ENCODE results near the gene RAB40A.

RAB40A gene

DNA sequence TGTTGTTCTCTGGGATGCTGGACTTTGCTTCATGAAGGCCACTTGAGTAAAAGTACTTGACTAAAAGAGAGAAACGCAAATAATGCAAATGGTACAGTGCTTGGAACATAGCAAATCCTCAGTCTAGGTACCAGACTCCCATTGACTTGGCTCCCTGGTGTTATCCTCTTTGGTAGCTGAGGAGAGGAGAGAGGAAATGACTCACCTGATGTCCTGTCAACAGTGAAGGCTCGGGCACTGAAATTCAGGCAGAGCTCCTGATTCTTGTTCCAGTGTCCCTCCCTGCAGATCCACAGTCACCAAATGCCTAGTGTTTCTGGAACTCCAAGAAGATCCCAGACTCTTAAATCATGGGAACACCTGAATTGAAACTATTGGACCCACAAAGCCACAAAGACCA, 43.5 kb upstream of the RAB40A start:
- Histone ChIP-seq H3K27me3 (ENCODE audit: insufficient read depth, poor library complexity, severe bottlenecking) (peaks cover 7% of the 10 kb centered on the region), H3K27ac (replicated peaks) (no peak overlapping the region), H3K4me3 (replicated peaks; ENCODE audit: insufficient read depth, low read length) (no peak overlapping the region)
- no peak for DNase-seq (ENCODE audit: low read depth in 1 of 2, low spot score in 1 of 2)
- TF ChIP-seq, protein P1, sequence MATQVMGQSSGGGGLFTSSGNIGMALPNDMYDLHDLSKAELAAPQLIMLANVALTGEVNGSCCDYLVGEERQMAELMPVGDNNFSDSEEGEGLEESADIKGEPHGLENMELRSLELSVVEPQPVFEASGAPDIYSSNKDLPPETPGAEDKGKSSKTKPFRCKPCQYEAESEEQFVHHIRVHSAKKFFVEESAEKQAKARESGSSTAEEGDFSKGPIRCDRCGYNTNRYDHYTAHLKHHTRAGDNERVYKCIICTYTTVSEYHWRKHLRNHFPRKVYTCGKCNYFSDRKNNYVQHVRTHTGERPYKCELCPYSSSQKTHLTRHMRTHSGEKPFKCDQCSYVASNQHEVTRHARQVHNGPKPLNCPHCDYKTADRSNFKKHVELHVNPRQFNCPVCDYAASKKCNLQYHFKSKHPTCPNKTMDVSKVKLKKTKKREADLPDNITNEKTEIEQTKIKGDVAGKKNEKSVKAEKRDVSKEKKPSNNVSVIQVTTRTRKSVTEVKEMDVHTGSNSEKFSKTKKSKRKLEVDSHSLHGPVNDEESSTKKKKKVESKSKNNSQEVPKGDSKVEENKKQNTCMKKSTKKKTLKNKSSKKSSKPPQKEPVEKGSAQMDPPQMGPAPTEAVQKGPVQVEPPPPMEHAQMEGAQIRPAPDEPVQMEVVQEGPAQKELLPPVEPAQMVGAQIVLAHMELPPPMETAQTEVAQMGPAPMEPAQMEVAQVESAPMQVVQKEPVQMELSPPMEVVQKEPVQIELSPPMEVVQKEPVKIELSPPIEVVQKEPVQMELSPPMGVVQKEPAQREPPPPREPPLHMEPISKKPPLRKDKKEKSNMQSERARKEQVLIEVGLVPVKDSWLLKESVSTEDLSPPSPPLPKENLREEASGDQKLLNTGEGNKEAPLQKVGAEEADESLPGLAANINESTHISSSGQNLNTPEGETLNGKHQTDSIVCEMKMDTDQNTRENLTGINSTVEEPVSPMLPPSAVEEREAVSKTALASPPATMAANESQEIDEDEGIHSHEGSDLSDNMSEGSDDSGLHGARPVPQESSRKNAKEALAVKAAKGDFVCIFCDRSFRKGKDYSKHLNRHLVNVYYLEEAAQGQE (IDR thresholded peaks at IDR 0.05; ENCODE audit: insufficient replicate concordance, low read depth), result no peak
- TF ChIP-seq SPI1 (IDR thresholded peaks at IDR 0.05; ENCODE audit: borderline replicate concordance, low read depth) (no peak), GABPA (IDR thresholded peaks at IDR 0.05; ENCODE audit: low read depth) (no peak), POLR2AphosphoS5 (IDR thresholded peaks at IDR 0.05; ENCODE audit: low read depth) (no peak), CTCF (IDR thresholded peaks at IDR 0.05; ENCODE audit: insufficient read depth, low read length) (no peak)

DNA sequence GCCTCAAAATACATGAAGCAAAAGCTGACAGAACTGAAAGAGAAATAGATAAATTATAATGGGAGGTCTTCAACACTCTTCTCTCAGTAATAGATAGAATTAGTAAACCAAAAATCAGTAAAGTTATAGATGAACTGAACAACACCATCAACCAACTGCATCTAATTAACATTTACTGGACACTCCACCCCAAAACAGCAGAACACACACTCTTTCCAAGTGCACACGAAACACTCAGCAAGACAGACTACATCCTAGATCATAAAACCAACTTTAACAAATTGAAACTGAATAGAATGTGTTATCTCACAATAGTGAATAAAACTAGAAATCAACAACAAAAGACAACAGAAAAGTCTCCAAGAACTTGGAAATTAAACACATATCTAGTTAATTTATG, 41.0 kb upstream of the RAB40A start:
- TF ChIP-seq GABPA (IDR thresholded peaks at IDR 0.05; ENCODE audit: low read depth) (no peak), CTCF (IDR thresholded peaks at IDR 0.05; ENCODE audit: insufficient read depth, low read length) (no peak), POLR2AphosphoS5 (IDR thresholded peaks at IDR 0.05; ENCODE audit: low read depth) (no peak), SPI1 (IDR thresholded peaks at IDR 0.05; ENCODE audit: borderline replicate concordance, low read depth) (no peak)
- TF ChIP-seq, protein P1 (IDR thresholded peaks at IDR 0.05; ENCODE audit: insufficient replicate concordance, low read depth), result no peak
- Histone ChIP-seq H3K27me3 (ENCODE audit: insufficient read depth, poor library complexity, severe bottlenecking) (peaks cover 9% of the 10 kb centered on the region), H3K4me3 (replicated peaks; ENCODE audit: insufficient read depth, low read length) (no peak overlapping the region), H3K27ac (replicated peaks) (no peak overlapping the region)
- no peak for DNase-seq (ENCODE audit: low read depth in 1 of 2, low spot score in 1 of 2)

- TF ChIP-seq CTCF (IDR thresholded peaks at IDR 0.05; ENCODE audit: insufficient read depth, low read length) (no peak), SPI1 (IDR thresholded peaks at IDR 0.05; ENCODE audit: borderline replicate concordance, low read depth) (no peak), POLR2AphosphoS5 (IDR thresholded peaks at IDR 0.05; ENCODE audit: low read depth) (no peak), GABPA (IDR thresholded peaks at IDR 0.05; ENCODE audit: low read depth) (no peak)
- TF ChIP-seq, protein P1 (IDR thresholded peaks at IDR 0.05; ENCODE audit: insufficient replicate concordance, low read depth), result no peak
- Histone ChIP-seq H3K27ac (replicated peaks) (no peak overlapping the region), H3K4me3 (replicated peaks; ENCODE audit: insufficient read depth, low read length) (no peak overlapping the region), H3K27me3 (ENCODE audit: insufficient read depth, poor library complexity, severe bottlenecking) (peaks cover 4% of the 10 kb centered on the region)
- no peak for DNase-seq (ENCODE audit: low read depth in 1 of 2, low spot score in 1 of 2)
Measured at GRCh38 chrX:103556963-103557612, 37.8 kb upstream of the RAB40A start.
